IMR-90 (cell line): ENCODE results near the gene NCLN. TPM values are rescaled to one million over a fixed set of nuclear protein-coding genes. Genes with fewer than 3 reads are reported as not detected.

ENCODE experiments used
- ATAC-seq: fragments of 200-7000 bp; cut with Tn5 transposase; 2 replicates; pipeline ENCODE4 v1.9.1; 2020; ENCODE audit warnings: low read depth, mild to moderate bottlenecking, moderate library complexity
- BruUV-seq: library from RNA; stranded (reverse); fragments of 400-500 nt; replicated peaks from 2 replicates; lab custom pipeline; 2021; lab: Mats Ljungman, UMichigan
- CTCF ChIA-PET: fragments of 300-600 bp; formaldehyde crosslinking; extraction: SDS; loops from one replicate; lab custom pipeline; 2021; ENCODE audit warnings: antibody characterized with exemption; lab: Yijun Ruan, JAX
- POLR2A ChIA-PET: fragments of 300-600 bp; sonication (Branson Sonifier 250); formaldehyde crosslinking; loops from one replicate; lab custom pipeline; 2022; ENCODE audit warnings: antibody characterized with exemption; ENCODE audit not compliant: unreplicated experiment; lab: Charles Lee
- DNase-seq: peaks from one replicate; pipeline ENCODE4 v3.0.0; 2013
- H2AFZ ChIP-seq: replicated peaks from 2 replicates; pipeline ENCODE3; 2013; ENCODE audit warnings: low read length, mild to moderate bottlenecking; ENCODE audit not compliant: poor library complexity
- H2AK5ac ChIP-seq: 2 replicates; pipeline ENCODE4 v1.6.1; 2013; ENCODE audit warnings: low read depth, low read length, inconsistent platforms
- H2AK9ac ChIP-seq: replicated peaks from 2 replicates; pipeline ENCODE3; 2013; ENCODE audit warnings: mild to moderate bottlenecking, low read depth, low read length, moderate library complexity; ENCODE audit not compliant: poor library complexity
- H2BK120ac ChIP-seq: 2 replicates; pipeline ENCODE4 v1.6.1; 2013; ENCODE audit warnings: low read depth, low read length, inconsistent platforms
- H2BK15ac ChIP-seq: 3 replicates; pipeline ENCODE4 v1.6.1; 2013; ENCODE audit warnings: low read depth, low read length, inconsistent platforms
- H2BK20ac ChIP-seq: 2 replicates; pipeline ENCODE4 v1.6.1; 2013; ENCODE audit warnings: low read depth, mild to moderate bottlenecking, inconsistent platforms, low read length, moderate library complexity
- H2BK5ac ChIP-seq: 2 replicates; pipeline ENCODE4 v1.6.1; 2013; ENCODE audit warnings: mild to moderate bottlenecking, low read depth, low read length, inconsistent platforms; ENCODE audit not compliant: poor library complexity, severe bottlenecking
- H3K14ac ChIP-seq: replicated peaks from 2 replicates; pipeline ENCODE4 v1.6.1; 2013; ENCODE audit warnings: low read depth, low read length, inconsistent platforms
- H3K18ac ChIP-seq: 2 replicates; pipeline ENCODE4 v1.6.1; 2013; ENCODE audit warnings: low read depth, low read length, control low read depth
- H3K23ac ChIP-seq: 2 replicates; pipeline ENCODE4 v1.6.1; 2013; ENCODE audit warnings: low read depth, low read length, inconsistent platforms
- H3K27ac ChIP-seq: 2 replicates; pipeline ENCODE4 v1.5.1; 2013; ENCODE audit warnings: mild to moderate bottlenecking, control low read depth, low read length; ENCODE audit not compliant: insufficient read depth
- H3K27me3 ChIP-seq: 2 replicates; pipeline ENCODE4 v1.6.1; 2013; ENCODE audit warnings: low read length; ENCODE audit not compliant: control insufficient read depth, insufficient read depth
- H3K36me3 ChIP-seq: 2 replicates; pipeline ENCODE4 v1.6.1; 2013; ENCODE audit warnings: low read length, mixed read lengths; ENCODE audit not compliant: control insufficient read depth, insufficient read depth
- H3K4ac ChIP-seq: 2 replicates; pipeline ENCODE4 v1.6.1; 2013; ENCODE audit warnings: low read depth, low read length, inconsistent platforms
- H3K4me1 ChIP-seq: 2 replicates; pipeline ENCODE4 v1.6.1; 2013; ENCODE audit warnings: low read length, mixed read lengths; ENCODE audit not compliant: control insufficient read depth, insufficient read depth
- H3K4me2 ChIP-seq: 2 replicates; pipeline ENCODE4 v1.6.1; 2013; ENCODE audit warnings: low read depth, mild to moderate bottlenecking, control low read depth, low read length, moderate library complexity
- H3K4me3 ChIP-seq: 2 replicates; pipeline ENCODE4 v1.5.1; 2013; ENCODE audit warnings: low read depth, mild to moderate bottlenecking, control low read depth, low read length, moderate library complexity; ENCODE audit not compliant: insufficient read depth
- H3K56ac ChIP-seq: 2 replicates; pipeline ENCODE4 v1.6.1; 2013; ENCODE audit warnings: low read length, inconsistent platforms; ENCODE audit not compliant: insufficient read depth; ENCODE audit errors: extremely low read depth
- H3K79me1 ChIP-seq, 2 experiments: 2 replicates each; pipeline ENCODE4 v1.6.1; 2013; ENCODE audit warnings: low read length in 2 of 2, inconsistent platforms in 1 of 2, low read depth in 1 of 2
- H3K9ac ChIP-seq: 2 replicates; pipeline ENCODE4 v1.6.1; 2013; ENCODE audit warnings: low read depth, low read length, control low read depth
- H3K9me1 ChIP-seq: 2 replicates; pipeline ENCODE4 v1.6.1; 2013; ENCODE audit warnings: low read length, inconsistent platforms; ENCODE audit not compliant: insufficient read depth
- H3K9me3 ChIP-seq: 2 replicates; pipeline ENCODE4 v1.6.1; 2013; ENCODE audit warnings: low read length; ENCODE audit not compliant: control insufficient read depth, insufficient read depth
- H4K20me1 ChIP-seq: 2 replicates; pipeline ENCODE4 v1.6.1; 2013; ENCODE audit warnings: low read length, inconsistent platforms; ENCODE audit not compliant: insufficient read depth
- H4K5ac ChIP-seq: 2 replicates; pipeline ENCODE4 v1.6.1; 2013; ENCODE audit warnings: mild to moderate bottlenecking, low read depth, low read length, control low read depth
- H4K8ac ChIP-seq, 2 experiments: 2 replicates each; pipeline ENCODE4 v1.6.1; 2013; ENCODE audit warnings: low read depth in 2 of 2, low read length in 2 of 2, control low read depth in 1 of 2, inconsistent platforms in 1 of 2
- H4K91ac ChIP-seq: 2 replicates; pipeline ENCODE4 v1.6.1; 2013; ENCODE audit warnings: low read depth, low read length, inconsistent platforms; ENCODE audit not compliant: insufficient read depth
- CEBPB ChIP-seq: IDR thresholded peaks from 2 replicates; pipeline ENCODE4 v1.6.1; 2012; ENCODE audit warnings: low read depth, low read length, improper control_type of control experiment
- CTCF ChIP-seq: conservative IDR thresholded peaks from 2 replicates; pipeline ENCODE4 v1.5.1; 2012; ENCODE audit warnings: mild to moderate bottlenecking, low read depth, low read length, improper control_type of control experiment
- ELK1 ChIP-seq: fragments of 150-350 bp; IDR thresholded peaks from 2 replicates; pipeline ENCODE4 v1.6.1; 2016; ENCODE audit warnings: low read depth, mild to moderate bottlenecking, low read length, moderate library complexity, borderline replicate concordance
- MAZ ChIP-seq: IDR thresholded peaks from 2 replicates; pipeline ENCODE4 v1.6.1; 2012; ENCODE audit warnings: low read depth, mild to moderate bottlenecking, low read length, improper control_type of control experiment, moderate library complexity, borderline replicate concordance
- NFE2L2 ChIP-seq: fragments of 150-350 bp; IDR thresholded peaks from 2 replicates; pipeline ENCODE4 v1.6.1; 2016; ENCODE audit warnings: low read depth, mild to moderate bottlenecking, low read length
- POLR2A ChIP-seq: IDR thresholded peaks from 2 replicates; pipeline ENCODE4 v1.6.1; 2012; ENCODE audit warnings: mild to moderate bottlenecking, low read depth, low read length
- RCOR1 ChIP-seq: IDR thresholded peaks from 2 replicates; pipeline ENCODE4 v1.6.1; 2012; ENCODE audit warnings: mild to moderate bottlenecking, low read length, improper control_type of control experiment; ENCODE audit not compliant: insufficient replicate concordance
- RFX5 ChIP-seq: IDR thresholded peaks from 2 replicates; pipeline ENCODE4 v1.8.0; 2012; ENCODE audit warnings: low read depth, mild to moderate bottlenecking, low read length, moderate library complexity
- USF2 ChIP-seq: fragments of 150-350 bp; IDR thresholded peaks from 2 replicates; pipeline ENCODE4 v1.6.1; 2017; ENCODE audit warnings: mild to moderate bottlenecking, antibody characterized with exemption, low read length, low read depth
- WGBS, 2 experiments: methylation state at CpG; one replicate each; pipeline versions ENCODE4 v1.1.5 to v1.1.7; 2013; ENCODE audit warnings: missing lambda C conversion rate in 2 of 2; ENCODE audit not compliant: insufficient read length in 1 of 2; ENCODE audit errors: extremely low coverage in 2 of 2; 5-methylcytosine and 5-hydroxymethylcytosine counted together
- dilution Hi-C: fragments of 300-500 bp; cut with HindIII; formaldehyde crosslinking; loops from one replicate; pipeline ENCODE4 v1.14.3; 2018; ENCODE audit warnings: low sequenced_read_pairs; ENCODE audit not compliant: unreplicated experiment
- in situ Hi-C: fragments of 300-500 bp; cut with MboI; formaldehyde crosslinking; loops from 3 replicates; pipeline ENCODE4 v1.14.3; 2019; ENCODE audit warnings: low sequenced_read_pairs, inconsistent platforms, mixed read lengths
- intact Hi-C: fragments of 100-400 bp; cut with micrococcal nuclease; formaldehyde crosslinking; loops from 2 replicates; pipeline ENCODE4 v1.10.0; 2022
- polyA plus RNA-seq, 3 experiments: library from polyadenylated mRNA; depleted of rRNA; stranded (reverse); fragments of >200 nt; gene quantifications; 2 replicates each; pipeline ENCODE4 v1.2.3, GENCODE V29; 2012; ENCODE audit warnings: low replicate concordance in 1 of 3
- total RNA-seq: library from RNA; depleted of rRNA; stranded (reverse); fragments of >200 nt; gene quantifications from 2 replicates; pipeline ENCODE4 v1.2.3, GENCODE V29; 2012

NCLN gene
- total and polyA plus RNA-seq, 2 of the 4 experiments (the other 2 are of a cell fraction) = 32.8 to 90.8 TPM

GRCh38 chr19:3201072-3201700 lies 15.5 kb downstream of the NCLN start:
- peaks cover 0 to 5% of the 10 kb centered on the region in 2 experiments; a peak in 2 of 4 replicates for H3K79me1 ChIP-seq
- no peak overlapping the region for H3K9ac ChIP-seq
- no peaks in the 10 kb centered on the region for H3K4me1 ChIP-seq
- no peak overlapping the region for H2AK9ac ChIP-seq
- dilution Hi-C loops = no loop called here
- H3K9me1 ChIP-seq = no peaks in the 10 kb centered on the region
- H4K5ac ChIP-seq = no peak overlapping the region
- H3K4ac ChIP-seq = no peak overlapping the region
- ATAC-seq (no peak), DNase-seq (no peak)
- H4K20me1 ChIP-seq = no peaks in the 10 kb centered on the region
- no peak overlapping the region for H3K56ac ChIP-seq
- no peak overlapping the region for H2BK120ac ChIP-seq
- ChIA-PET CTCF (interaction anchor here (1.3 kb wide), 1 partner anchor 13 kb away, joined by 3 read pairs; no protein-coding TSS in a partner anchor), POLR2A (no interaction called here)
- H3K27ac ChIP-seq = no peak overlapping the region
- no peak overlapping the region for H2BK5ac ChIP-seq
- H4K91ac ChIP-seq = no peak overlapping the region
- no peak for TF ChIP-seq USF2
- TF ChIP-seq RFX5 = no peak
- no peak for TF ChIP-seq NFE2L2
- no peak for TF ChIP-seq RCOR1
- TF ChIP-seq POLR2A = no peak
- TF ChIP-seq CTCF = no peak
- TF ChIP-seq CEBPB = no peak
- no peak for TF ChIP-seq ELK1
- no peak for TF ChIP-seq MAZ
- in situ Hi-C loops = no loop called here
- WGBS, 2 experiments = 94% methylated on average over 3 of the region's 39 CpGs; no CpG with 5 or more reads in 1 of the 2 experiments
- no peak overlapping the region for H3K23ac ChIP-seq
- no peak overlapping the region for H3K18ac ChIP-seq
- H3K36me3 ChIP-seq = peaks cover 29% of the 10 kb centered on the region
- no peak overlapping the region for H3K14ac ChIP-seq
- no peak overlapping the region for H2BK15ac ChIP-seq
- no peak overlapping the region for H3K4me2 ChIP-seq
- H2AFZ ChIP-seq = no peak overlapping the region
- H3K27me3 ChIP-seq = no peaks in the 10 kb centered on the region
- BruUV-seq = no TSS peak
- H3K9me3 ChIP-seq = no peaks in the 10 kb centered on the region
- H2AK5ac ChIP-seq = no peak overlapping the region
- no peak overlapping the region for H2BK20ac ChIP-seq
- intact Hi-C loops = no loop called here
- H3K4me3 ChIP-seq = no peak overlapping the region
- H4K8ac ChIP-seq = no peak overlapping the region
